CD14-positive monocyte (primary cell): ENCODE measurements around the gene AJAP1. TPM values are rescaled to one million over a fixed set of nuclear protein-coding genes. Genes with fewer than 3 reads are reported as not detected.

Source experiments
- DNase-seq, 3 donors: peaks; one replicate each; pipeline ENCODE4 v3.0.0-alpha.2; 2011 to 2022
- H2AFZ ChIP-seq: 2 replicates; pipeline ENCODE4 v1.6.0; 2012; ENCODE audit warnings: mild to moderate bottlenecking, low read depth, low read length, inconsistent platforms; ENCODE audit not compliant: insufficient read depth, poor library complexity, severe bottlenecking
- H3K27ac ChIP-seq, 2 donors: 1 replicate in 1 of 2; 2 replicates in 1 of 2; pipeline ENCODE4 v1.5.1; 2012 to 2013; ENCODE audit warnings: low read length in 2 of 2, control low read depth in 1 of 2, inconsistent platforms in 1 of 2, low read depth in 1 of 2, mild to moderate bottlenecking in 1 of 2
- H3K27me3 ChIP-seq, 2 donors: one replicate each; pipeline versions ENCODE4 v1.6.0 to v1.6.1; 2011 to 2013; ENCODE audit warnings: low read length in 2 of 2; ENCODE audit not compliant: control insufficient read depth in 2 of 2, insufficient read depth in 2 of 2
- H3K36me3 ChIP-seq, 2 donors: replicated peaks in 1 of 2; 1 replicate in 1 of 2; 2 replicates in 1 of 2; pipeline versions ENCODE4 v1.5.1 to v1.6.1; 2012 to 2013; ENCODE audit warnings: low read length in 2 of 2, control low read depth in 1 of 2, inconsistent platforms in 1 of 2, mild to moderate bottlenecking in 1 of 2; ENCODE audit not compliant: insufficient read depth in 2 of 2, control insufficient read depth in 1 of 2
- H3K4me1 ChIP-seq, 2 donors: 1 replicate in 1 of 2; 2 replicates in 1 of 2; pipeline versions ENCODE4 v1.5.1 to v1.6.1; 2012 to 2013; ENCODE audit warnings: low read length in 2 of 2, control low read depth in 1 of 2, inconsistent platforms in 1 of 2, mild to moderate bottlenecking in 1 of 2, moderate library complexity in 1 of 2; ENCODE audit not compliant: insufficient read depth in 2 of 2, control insufficient read depth in 1 of 2
- H3K4me2 ChIP-seq: replicated peaks from 2 replicates; pipeline ENCODE3; 2012; ENCODE audit warnings: low read length, moderate library complexity, mild to moderate bottlenecking; ENCODE audit not compliant: poor library complexity, severe bottlenecking; ENCODE audit errors: extremely low read depth
- H3K4me3 ChIP-seq, 3 experiments: fragments of 200-600 bp in 1 of 3; sonication (generic) in 1 of 3; replicated peaks in 1 of 3; 1 replicate in 2 of 3; 2 replicates in 1 of 3; pipeline ENCODE4 v1.5.1; 2011 to 2013; ENCODE audit warnings: low read length in 3 of 3, mild to moderate bottlenecking in 3 of 3, control low read depth in 2 of 3, low read depth in 2 of 3, inconsistent platforms in 1 of 3, moderate library complexity in 1 of 3
- H3K79me2 ChIP-seq: 2 replicates; pipeline ENCODE4 v1.6.0; 2012; ENCODE audit warnings: mild to moderate bottlenecking, control low read depth, inconsistent platforms, low read length, moderate library complexity; ENCODE audit not compliant: insufficient read depth
- H3K9ac ChIP-seq: 2 replicates; pipeline ENCODE4 v1.6.0; 2017; ENCODE audit warnings: low read length, mild to moderate bottlenecking; ENCODE audit not compliant: insufficient read depth, poor library complexity, severe bottlenecking
- H3K9me3 ChIP-seq, 2 donors: replicated peaks in 1 of 2; 1 replicate in 1 of 2; 2 replicates in 1 of 2; pipeline versions ENCODE4 v1.5.1 to v1.6.1; 2012 to 2013; ENCODE audit warnings: low read length in 2 of 2, control low read depth in 1 of 2; ENCODE audit not compliant: control insufficient read depth in 1 of 2, insufficient read depth in 1 of 2
- H4K20me1 ChIP-seq: 2 replicates; pipeline ENCODE4 v1.6.0; 2012; ENCODE audit warnings: mild to moderate bottlenecking, low read length, control low read depth, moderate library complexity; ENCODE audit not compliant: insufficient read depth
- H3K27ac Mint-ChIP-seq, 7 donors: one replicate each; pipeline ENCODE4 v1.8.0; 2020; ENCODE audit warnings: mild to moderate bottlenecking in 7 of 7, mixed read lengths in 7 of 7, moderate library complexity in 6 of 7, inconsistent platforms in 2 of 7
- H3K27me3 Mint-ChIP-seq, 3 donors: one replicate each; pipeline ENCODE4 v1.8.0; 2021 to 2022; ENCODE audit warnings: low read depth in 3 of 3, mild to moderate bottlenecking in 3 of 3, mixed read lengths in 3 of 3, moderate library complexity in 3 of 3, inconsistent platforms in 1 of 3
- H3K36me3 Mint-ChIP-seq, 2 donors: one replicate each; pipeline ENCODE4 v1.8.0; 2020; ENCODE audit warnings: mixed read lengths in 2 of 2, inconsistent platforms in 1 of 2, mild to moderate bottlenecking in 1 of 2
- H3K4me1 Mint-ChIP-seq: one replicate; pipeline ENCODE4 v1.8.0; 2020; ENCODE audit warnings: mild to moderate bottlenecking, mixed read lengths
- H3K4me3 Mint-ChIP-seq, 2 donors: one replicate each; pipeline ENCODE4 v1.8.0; 2020; ENCODE audit warnings: mild to moderate bottlenecking in 2 of 2, mixed read lengths in 2 of 2, moderate library complexity in 1 of 2
- H3K9me3 Mint-ChIP-seq, 7 donors: one replicate each; pipeline ENCODE4 v1.8.0; 2020 to 2022; ENCODE audit warnings: mixed read lengths in 7 of 7, mild to moderate bottlenecking in 6 of 7, moderate library complexity in 6 of 7, inconsistent platforms in 2 of 7
- CTCF ChIP-seq: fragments of 200-600 bp; IDR thresholded peaks from one replicate; pipeline ENCODE4 v1.8.0; 2022; ENCODE audit warnings: antibody characterized with exemption, mild to moderate bottlenecking
- WGBS: methylation state at CpG from one replicate; pipeline ENCODE4 v1.1.5; 2013; ENCODE audit warnings: missing lambda C conversion rate; ENCODE audit not compliant: insufficient coverage; 5-methylcytosine and 5-hydroxymethylcytosine counted together
- intact Hi-C, 2 donors: fragments of 100-400 bp; cut with micrococcal nuclease; formaldehyde crosslinking; loops; one replicate each; pipeline versions ENCODE4 v1.15.0 to v1.15.1; 2023
- polyA plus RNA-seq, 3 donors: library from polyadenylated mRNA; depleted of rRNA in 1 of 3; unstranded in 2 of 3; stranded (reverse) in 1 of 3; fragments of 300-500 nt in 2 of 3; fragments of >200 nt in 1 of 3; fragmentation: Illumina TruSeq in 2 of 3; gene quantifications; 1 replicate in 2 of 3; 2 replicates in 1 of 3; pipeline ENCODE4 v1.2.3, GENCODE V29; 2012 to 2021

AJAP1 gene
- polyA plus RNA-seq, 3 donors = not detected

GRCh38 chr1:4761324-4761723 is 106.9 kb downstream of the AJAP1 start:
- Mint-ChIP-seq H3K36me3 (no peaks in the 10 kb centered on the region), H3K27me3 (peaks cover 0 to 7% (median 3%) of the 10 kb centered on the region in 3 donors), H3K4me1 (peaks cover 2% of the 10 kb centered on the region), H3K9me3 (peaks cover 9 to 26% (median 20%) of the 10 kb centered on the region in 7 donors), H3K4me3 (no peak overlapping the region), H3K27ac (no peak overlapping the region)
- Histone ChIP-seq H2AFZ (no peak overlapping the region), H3K79me2 (no peaks in the 10 kb centered on the region), H3K4me3 (no peak overlapping the region), H3K9ac (no peak overlapping the region), H3K27me3 (no peaks in the 10 kb centered on the region), H3K27ac (no peak overlapping the region), H3K36me3 (no peaks in the 10 kb centered on the region), H4K20me1 (no peaks in the 10 kb centered on the region), H3K9me3 (peaks cover 23% of the 10 kb centered on the region in 2 donors), H3K4me1 (no peaks in the 10 kb centered on the region), H3K4me2 (no peak overlapping the region)
- no peak for TF ChIP-seq CTCF
- intact Hi-C loops = no loop called here
- DNase-seq = no peak
- 93% methylated on average over 3 of the region's 5 CpGs for WGBS

GRCh38 chr1:4762146-4762545 is 107.7 kb downstream of the AJAP1 start:
- H3K4me2 ChIP-seq = no peak overlapping the region
- no peak overlapping the region for H3K27ac ChIP-seq
- no peak for TF ChIP-seq CTCF
- H3K4me3 ChIP-seq = no peak overlapping the region
- no peaks in the 10 kb centered on the region for H3K36me3 Mint-ChIP-seq
- H3K9ac ChIP-seq = no peak overlapping the region
- no peaks in the 10 kb centered on the region for H4K20me1 ChIP-seq
- H3K79me2 ChIP-seq = no peaks in the 10 kb centered on the region
- H3K9me3 ChIP-seq = peaks cover 17 to 19% of the 10 kb centered on the region in 2 donors
- peaks cover 0 to 7% (median 3%) of the 10 kb centered on the region in 3 donors for H3K27me3 Mint-ChIP-seq
- H3K9me3 Mint-ChIP-seq = peaks cover 6 to 20% (median 18%) of the 10 kb centered on the region in 7 donors
- no peak overlapping the region for H3K4me3 Mint-ChIP-seq
- H3K36me3 ChIP-seq = no peaks in the 10 kb centered on the region
- H3K4me1 ChIP-seq = no peaks in the 10 kb centered on the region
- H3K27me3 ChIP-seq = no peaks in the 10 kb centered on the region
- 80% methylated on average over 7 of the region's 7 CpGs for WGBS
- H3K4me1 Mint-ChIP-seq = peaks cover 2% of the 10 kb centered on the region
- DNase-seq = no peak
- no peak overlapping the region for H3K27ac Mint-ChIP-seq
- H2AFZ ChIP-seq = no peak overlapping the region
- intact Hi-C loops = no loop called here
